Stimulated activated CD4-positive, alpha-beta T cell treated with anti-CD3 and anti-CD28 coated beads, TNF-alpha, amount 100 ng/mL, for 1 hour (primary cell): ENCODE results near the gene EHD3.

ENCODE experiments used
- DNase-seq, 3 donors: peaks; one replicate each; pipeline ENCODE4 v3.0.0-alpha.2; 2020; ENCODE audit warnings: low read depth in 3 of 3, low spot score in 1 of 3

EHD3 gene

GRCh38 chr2:31212659-31213600, 21.0 kb upstream of the EHD3 start:
- DNase-seq: no peak

- no peak for DNase-seq
Observed at GRCh38 chr2:31213601-31214443, 20.1 kb upstream of the EHD3 start.

GRCh38 chr2:31214444-31214915, 19.5 kb upstream of the EHD3 start:
- no peak for DNase-seq

GRCh38 chr2:31216734-31217133, 17.2 kb upstream of the EHD3 start:
- DNase-seq: no peak

GRCh38 chr2:31217465-31218200, 16.3 kb upstream of the EHD3 start, which contains the start of gene CAPN14:
Gene CAPN14, minus strand, starts transcription at chr2:31217515. Its CDS starts 12,068 bp downstream, at chr2:31205447.
- no peak for DNase-seq

GRCh38 chr2:31219131-31219969, 14.6 kb upstream of the EHD3 start:
- no peak for DNase-seq

- DNase-seq: no peak
Observed at GRCh38 chr2:31221544-31221943, 12.4 kb upstream of the EHD3 start.

- DNase-seq: no peak
Observed at GRCh38 chr2:31222071-31222470, 11.9 kb upstream of the EHD3 start.

GRCh38 chr2:31223026-31223425, 10.9 kb upstream of the EHD3 start:
- DNase-seq: no peak

- no peak for DNase-seq
Observed at GRCh38 chr2:31223749-31224148, 10.2 kb upstream of the EHD3 start.

- DNase-seq: no peak
Observed at GRCh38 chr2:31226266-31226665, 7.7 kb upstream of the EHD3 start.

- DNase-seq: no peak
Observed at GRCh38 chr2:31227110-31227509, 6.8 kb upstream of the EHD3 start.

GRCh38 chr2:31227711-31228125, 6.2 kb upstream of the EHD3 start:
- DNase-seq: no peak

GRCh38 chr2:31228717-31229116, 5.2 kb upstream of the EHD3 start:
- DNase-seq: no peak

- no peak for DNase-seq
Observed at GRCh38 chr2:31230751-31231150, 3.2 kb upstream of the EHD3 start.

GRCh38 chr2:31231571-31232302, 2.2 kb upstream of the EHD3 start:
- DNase-seq: no peak

GRCh38 chr2:31232586-31232985, 1.4 kb upstream of the EHD3 start:
- DNase-seq: no peak

GRCh38 chr2:31233231-31233630, 721 bp upstream of the EHD3 start:
- no peak for DNase-seq

- no peak for DNase-seq
Observed at GRCh38 chr2:31234683-31235503, 941 bp downstream of the EHD3 start.
